K562 (cell line): ENCODE data around the gene UBE2B. TPM values are rescaled to one million over a fixed set of nuclear protein-coding genes. Genes with fewer than 3 reads are reported as not detected.

Experiments
- ATAC-seq: fragments of 200-7000 bp; cut with Tn5 transposase; 3 replicates; pipeline ENCODE4 v1.9.1; 2020; ENCODE audit warnings: moderate library complexity
- BruUV-seq: library from RNA; stranded (reverse); fragments of 400-500 nt; replicated peaks from 2 replicates; lab custom pipeline; 2021; lab: Mats Ljungman, UMichigan
- CTCF ChIA-PET: fragments of 300-600 bp; formaldehyde crosslinking; extraction: SDS; loops from one replicate; lab custom pipeline; 2021; ENCODE audit warnings: low intra/inter-chr PET ratio; lab: Yijun Ruan, JAX
- POLR2A ChIA-PET: fragments of 300-600, 350-650 bp; sonication (Branson Sonifier 250); formaldehyde crosslinking; extraction: SDS; loops from one replicate; lab custom pipeline; 2021; ENCODE audit warnings: antibody characterized with exemption, inconsistent platforms; lab: Yijun Ruan, JAX
- DNase-seq, 4 experiments: peaks; one replicate each; pipeline versions ENCODE4 v3.0.0 to v3.0.0-alpha.2; 2011 to 2018; ENCODE audit warnings: low spot score in 3 of 4, mixed read lengths in 3 of 4; ENCODE audit errors: extremely low read depth in 1 of 4
- FAIRE-seq: peaks from 2 replicates; lab custom pipeline; 2011; peaks lifted over from hg19 to GRCh38; lab: Jason Lieb, UNC
- H2AFZ ChIP-seq: 2 replicates; pipeline ENCODE4 v1.6.0; 2011; ENCODE audit warnings: low read depth, low read length, control low read depth, inconsistent platforms
- H3K27ac ChIP-seq: fragments of 200-600 bp; 3 replicates; pipeline ENCODE4 v1.8.0; 2011; ENCODE audit warnings: low read depth, mild to moderate bottlenecking, control low read depth, inconsistent platforms, low read length, moderate library complexity, mixed read lengths; ENCODE audit errors: extremely low read depth
- H3K27me3 ChIP-seq, 2 experiments: fragments of 300-600 bp in 1 of 2; 2 replicates in 1 of 2; 3 replicates in 1 of 2; pipeline versions ENCODE4 v1.6.0 to v1.8.0; 2011; ENCODE audit warnings: inconsistent platforms in 2 of 2, low read length in 2 of 2, mild to moderate bottlenecking in 1 of 2, mixed read lengths in 1 of 2, moderate library complexity in 1 of 2; ENCODE audit not compliant: control insufficient read depth in 2 of 2, insufficient read depth in 2 of 2
- H3K36me3 ChIP-seq: fragments of 300-600 bp; 3 replicates; pipeline ENCODE4 v1.8.0; 2011; ENCODE audit warnings: mild to moderate bottlenecking, low read length, inconsistent platforms; ENCODE audit not compliant: control insufficient read depth, insufficient read depth
- H3K4me1 ChIP-seq, 2 experiments: fragments of 200-600 bp in 1 of 2; replicated peaks in 1 of 2; 2 replicates in 1 of 2; 3 replicates in 1 of 2; pipeline versions ENCODE4 v1.5.1 to v1.8.0; 2011; ENCODE audit warnings: inconsistent platforms in 2 of 2, low read length in 2 of 2, mild to moderate bottlenecking in 1 of 2, mixed read lengths in 1 of 2, moderate library complexity in 1 of 2; ENCODE audit not compliant: control insufficient read depth in 2 of 2, insufficient read depth in 2 of 2
- H3K4me2 ChIP-seq: 2 replicates; pipeline ENCODE4 v1.6.1; 2011; ENCODE audit warnings: low read length, control low read depth, inconsistent platforms, mixed read lengths; ENCODE audit not compliant: insufficient read depth
- H3K4me3 ChIP-seq: fragments of 200-600 bp; sonication (generic), shearing (Covaris generic); 2 replicates; pipeline ENCODE4 v1.5.1; 2016; ENCODE audit warnings: control low read depth, inconsistent platforms
- H3K79me2 ChIP-seq: fragments of 200-600 bp; 3 replicates; pipeline ENCODE4 v1.8.0; 2011; ENCODE audit warnings: low read length, inconsistent platforms; ENCODE audit not compliant: control insufficient read depth, insufficient read depth
- H3K9ac ChIP-seq, 2 experiments: 2 replicates each; pipeline versions ENCODE4 v1.6.0 to v1.6.1; 2011; ENCODE audit warnings: low read depth in 2 of 2, low read length in 2 of 2, control low read depth in 1 of 2, inconsistent platforms in 1 of 2, mild to moderate bottlenecking in 1 of 2, mixed read lengths in 1 of 2; ENCODE audit not compliant: insufficient read depth in 1 of 2
- H3K9me1 ChIP-seq: one replicate; pipeline ENCODE4 v1.6.0; 2011; ENCODE audit warnings: inconsistent platforms, mild to moderate bottlenecking, low read length, moderate library complexity; ENCODE audit not compliant: control insufficient read depth, insufficient read depth
- H3K9me3 ChIP-seq: replicated peaks from 2 replicates; pipeline ENCODE4 v1.5.1; 2011; ENCODE audit warnings: low read depth, low read length, inconsistent platforms; ENCODE audit not compliant: control insufficient read depth, insufficient read depth
- H4K20me1 ChIP-seq: replicated peaks from 2 replicates; pipeline ENCODE4 v1.6.1; 2011; ENCODE audit warnings: low read length, inconsistent platforms, mixed read lengths; ENCODE audit not compliant: control insufficient read depth, insufficient read depth
- BACH1 ChIP-seq: fragments of 200-800 bp; sonication (Bioruptor generic); IDR thresholded peaks from 2 replicates; pipeline ENCODE4 v1.6.1; 2016; ENCODE audit warnings: missing genetic modification characterization, missing compliant biosample characterization
- FOXK1 ChIP-seq: sonication (generic); formaldehyde crosslinking; IDR thresholded peaks from 2 replicates; pipeline ENCODE4 v1.8.0; 2022; ENCODE audit warnings: missing genetic modification reagents, mild to moderate bottlenecking, borderline replicate concordance
- HDAC3 ChIP-seq: fragments of 450-650 bp; IDR thresholded peaks from 2 replicates; pipeline ENCODE4 v1.6.1; 2018; ENCODE audit warnings: borderline replicate concordance, mild to moderate bottlenecking, moderate library complexity; ENCODE audit not compliant: partially characterized antibody
- NONO ChIP-seq, 2 experiments: fragments of 200-400 bp in 1 of 2; fragments of 450-650 bp in 1 of 2; formaldehyde crosslinking in 1 of 2; IDR thresholded peaks; 2 replicates each; pipeline ENCODE4 v1.6.1; 2017; ENCODE audit warnings: low read depth in 2 of 2, mild to moderate bottlenecking in 2 of 2, moderate library complexity in 2 of 2, low read length in 1 of 2
- POLR2A ChIP-seq: fragments of 450-650 bp; conservative IDR thresholded peaks from 2 replicates; pipeline ENCODE4 v1.6.1; 2016
- POLR2B ChIP-seq: fragments of 450-650 bp; IDR thresholded peaks from 2 replicates; pipeline ENCODE4 v1.6.1; 2018; ENCODE audit warnings: low read depth; ENCODE audit not compliant: partially characterized antibody
- SP2 ChIP-seq: IDR thresholded peaks from 2 replicates; pipeline ENCODE4 v1.6.1; 2011; ENCODE audit warnings: mild to moderate bottlenecking, low read depth, low read length, moderate library complexity; ENCODE audit not compliant: poor library complexity, severe bottlenecking; ENCODE audit errors: extremely low read depth
- SRSF9 ChIP-seq: fragments of 200-400 bp; formaldehyde crosslinking; IDR thresholded peaks from 2 replicates; pipeline ENCODE4 v1.6.1; 2017; ENCODE audit warnings: low read depth, low read length, borderline replicate concordance
- SUPT5H ChIP-seq: fragments of 450-650 bp; IDR thresholded peaks from 2 replicates; pipeline ENCODE4 v1.6.1; 2016
- TCFL5 ChIP-seq: fragments of 250-450 bp; sonication (Bioruptor Pico); conservative IDR thresholded peaks from 2 replicates; pipeline ENCODE4 v1.6.1; 2021; ENCODE audit warnings: mild to moderate bottlenecking, moderate library complexity, matching md5 sums
- TEAD2 ChIP-seq: fragments of 450-650 bp; IDR thresholded peaks from 2 replicates; pipeline ENCODE4 v1.6.1; 2016; ENCODE audit warnings: missing genetic modification characterization, control low read depth, missing compliant biosample characterization
- ZNF134 ChIP-seq: fragments of 250-450 bp; sonication (Bioruptor Pico); conservative IDR thresholded peaks from 2 replicates; pipeline ENCODE4 v1.4.0; 2020
- WGBS: fragments of 100-300 bp; shearing (Covaris generic); methylation state at CpG from one replicate; pipeline ENCODE4 v1.1.6; 2016; ENCODE audit warnings: low coverage, mixed read lengths; ENCODE audit not compliant: insufficient coverage; ENCODE audit errors: missing lambda C conversion rate; 5-methylcytosine and 5-hydroxymethylcytosine counted together
- in situ Hi-C: fragments of 300-500 bp; cut with MboI; formaldehyde crosslinking; loops from 4 replicates; pipeline ENCODE4 v1.15.0; 2018; ENCODE audit warnings: inconsistent platforms, mixed read lengths
- intact Hi-C: fragments of 100-400 bp; cut with micrococcal nuclease; formaldehyde crosslinking; loops from 2 replicates; pipeline ENCODE4 v1.14.2; 2022
- polyA plus RNA-seq, 8 experiments: library from polyadenylated mRNA; depleted of rRNA in 4 of 8; stranded (reverse) in 5 of 8; unstranded in 3 of 8; fragments of >200 nt; fragmentation: Nextera tagmentation in 2 of 8; fragmentation: Illumina TruSeq in 1 of 8; extraction: Ambion mirVana in 2 of 8; extraction: Trizol in 1 of 8; gene quantifications; 2 replicates each; pipeline versions ENCODE4 v1.2.1 to v1.2.3, GENCODE V29; 2011 to 2014; ENCODE audit warnings: inconsistent platforms in 1 of 8, missing spikeins in 1 of 8
- total RNA-seq, 7 experiments: library from RNA; depleted of rRNA in 6 of 7; stranded (reverse); fragments of >200 nt in 6 of 7; fragmentation: Illumina TruSeq in 2 of 7; extraction: Trizol in 2 of 7; gene quantifications; 2 replicates each; pipeline versions ENCODE4 v1.2.1 to v1.2.3, GENCODE V29; 2011 to 2021; ENCODE audit warnings: low replicate concordance in 1 of 7
- TF ChIP-seq, protein P1 (sequence below), 2 experiments: fragments of 450-650 bp; IDR thresholded peaks; 2 replicates each; pipeline ENCODE4 v1.6.1; 2016; ENCODE audit warnings: mild to moderate bottlenecking in 2 of 2, borderline replicate concordance in 1 of 2, low read depth in 1 of 2, moderate library complexity in 1 of 2

Gene UBE2B
- total and polyA plus RNA-seq, 9 of the 15 experiments (the other 6 are each of a cell fraction or from before 2014, with no cell fraction given): 13.1 to 198 (median 75.5) TPM

DNA sequence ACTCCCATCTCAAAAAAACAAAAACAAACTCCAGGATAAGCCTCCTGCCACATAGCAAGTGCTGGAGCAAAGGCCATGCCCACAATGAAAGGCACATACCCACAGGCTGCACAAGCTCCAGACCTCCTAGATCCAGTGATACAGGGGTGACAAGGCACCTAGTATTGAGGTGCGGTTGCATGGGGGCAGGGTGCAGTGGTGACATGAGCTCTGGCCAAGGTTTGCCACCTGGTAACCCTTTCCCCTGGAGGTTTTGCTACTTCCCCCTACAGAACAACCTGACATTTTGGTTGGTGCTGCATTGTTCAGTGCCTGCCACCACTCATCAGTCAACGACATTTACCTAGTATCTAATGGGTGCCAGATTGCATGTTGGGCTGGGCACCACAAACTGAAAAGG lies 25.8 kb downstream of the UBE2B start:
- CTCF ChIA-PET: no interaction called here
- TSS peak; percentile 12 for BruUV-seq

More for the DNA sequence above, 25.8 kb downstream of the UBE2B start:
- no peak overlapping the region for H3K27ac ChIP-seq
- in situ Hi-C loops: no loop called here
- no peak overlapping the region for H3K4me3 ChIP-seq
- intact Hi-C loops: no loop called here
- H3K79me2 ChIP-seq: no peaks in the 10 kb centered on the region
- no peaks in the 10 kb centered on the region for H3K9me3 ChIP-seq
- H3K27me3 ChIP-seq: no peaks in the 10 kb centered on the region
- H3K9me1 ChIP-seq: no peaks in the 10 kb centered on the region
- TF ChIP-seq SRSF9: no peak
- peak; percentile 37 for TF ChIP-seq POLR2B
- TF ChIP-seq, protein P1, sequence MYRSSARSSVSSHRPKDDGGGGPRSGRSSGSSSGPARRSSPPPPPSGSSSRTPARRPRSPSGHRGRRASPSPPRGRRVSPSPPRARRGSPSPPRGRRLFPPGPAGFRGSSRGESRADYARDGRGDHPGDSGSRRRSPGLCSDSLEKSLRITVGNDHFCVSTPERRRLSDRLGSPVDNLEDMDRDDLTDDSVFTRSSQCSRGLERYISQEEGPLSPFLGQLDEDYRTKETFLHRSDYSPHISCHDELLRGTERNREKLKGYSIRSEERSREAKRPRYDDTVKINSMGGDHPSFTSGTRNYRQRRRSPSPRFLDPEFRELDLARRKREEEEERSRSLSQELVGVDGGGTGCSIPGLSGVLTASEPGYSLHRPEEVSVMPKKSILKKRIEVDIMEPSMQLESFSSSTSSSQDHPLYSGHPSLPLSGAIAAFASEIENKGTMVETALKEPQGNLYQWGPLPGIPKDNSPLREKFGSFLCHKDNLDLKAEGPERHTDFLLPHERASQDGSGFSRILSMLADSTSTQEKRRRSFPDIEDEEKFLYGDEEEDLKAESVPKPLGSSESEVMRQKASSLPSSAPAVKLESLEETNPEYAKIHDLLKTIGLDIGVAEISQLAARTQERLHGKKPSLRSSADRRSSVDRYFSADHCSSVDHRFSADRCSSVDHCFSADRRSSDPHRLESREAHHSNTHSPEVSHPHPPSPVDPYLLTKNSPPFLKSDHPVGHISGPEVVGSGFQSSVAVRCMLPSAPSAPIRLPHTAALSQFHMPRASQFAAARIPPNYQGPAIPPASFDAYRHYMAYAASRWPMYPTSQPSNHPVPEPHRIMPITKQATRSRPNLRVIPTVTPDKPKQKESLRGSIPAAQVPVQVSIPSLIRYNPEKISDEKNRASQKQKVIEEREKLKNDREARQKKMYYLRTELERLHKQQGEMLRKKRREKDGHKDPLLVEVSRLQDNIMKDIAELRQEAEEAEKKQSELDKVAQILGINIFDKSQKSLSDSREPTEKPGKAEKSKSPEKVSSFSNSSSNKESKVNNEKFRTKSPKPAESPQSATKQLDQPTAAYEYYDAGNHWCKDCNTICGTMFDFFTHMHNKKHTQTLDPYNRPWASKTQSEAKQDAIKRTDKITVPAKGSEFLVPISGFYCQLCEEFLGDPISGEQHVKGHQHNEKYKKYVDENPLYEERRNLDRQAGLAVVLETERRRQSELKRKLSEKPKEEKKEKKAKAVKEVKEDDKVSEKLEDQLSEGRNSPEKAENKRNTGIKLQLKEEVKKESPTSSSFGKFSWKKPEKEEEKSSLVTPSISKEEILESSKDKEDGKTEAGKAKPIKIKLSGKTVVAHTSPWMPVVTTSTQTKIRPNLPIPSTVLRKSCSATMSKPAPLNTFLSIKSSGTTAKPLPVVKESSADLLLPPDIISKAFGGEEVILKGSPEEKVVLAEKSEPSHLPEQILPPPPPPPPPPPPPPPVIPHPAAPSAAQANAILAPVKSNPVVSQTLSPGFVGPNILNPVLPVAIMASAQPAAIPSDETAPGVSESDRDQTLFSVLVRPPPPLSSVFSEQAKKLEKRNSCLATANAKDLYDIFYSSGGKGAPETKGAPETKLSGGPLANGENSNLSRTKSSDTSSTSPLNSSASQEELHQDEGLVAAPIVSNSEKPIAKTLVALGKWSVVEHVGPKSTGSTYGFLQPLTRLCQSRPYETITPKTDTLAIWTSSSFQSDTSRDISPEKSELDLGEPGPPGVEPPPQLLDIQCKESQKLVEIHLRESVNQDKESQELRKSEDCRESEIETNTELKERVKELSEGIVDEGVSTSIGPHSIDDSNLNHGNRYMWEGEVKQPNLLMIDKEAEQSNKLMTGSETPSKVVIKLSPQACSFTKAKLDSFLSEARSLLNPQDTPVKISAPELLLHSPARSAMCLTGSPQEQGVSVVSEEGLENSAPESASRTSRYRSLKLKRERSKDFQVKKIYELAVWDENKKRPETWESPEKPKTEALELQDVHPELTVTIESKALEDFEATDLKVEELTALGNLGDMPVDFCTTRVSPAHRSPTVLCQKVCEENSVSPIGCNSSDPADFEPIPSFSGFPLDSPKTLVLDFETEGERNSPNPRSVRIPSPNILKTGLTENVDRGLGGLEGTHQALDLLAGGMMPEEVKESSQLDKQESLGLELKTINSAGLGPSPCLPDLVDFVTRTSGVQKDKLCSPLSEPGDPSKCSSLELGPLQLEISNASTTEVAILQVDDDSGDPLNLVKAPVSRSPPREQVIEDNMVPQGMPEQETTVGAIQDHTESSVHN (IDR thresholded peaks at IDR 0.05; ENCODE audit: borderline replicate concordance in 1 of 2, low read depth in 1 of 2): no peak
- no peak for TF ChIP-seq HDAC3
- TF ChIP-seq NONO (IDR thresholded peaks at IDR 0.05; ENCODE audit: low read depth in 2 of 2, low read length in 1 of 2): no peak
- no peak for TF ChIP-seq BACH1
- TF ChIP-seq SUPT5H: peak; percentile 32; the same call in 1 of the 2 replicates
- no peak for TF ChIP-seq FOXK1 (CRISPR knock-in tag)
- no peak for TF ChIP-seq TCFL5 (CRISPR knock-in tag)
- TF ChIP-seq SP2: no peak
- no peak for TF ChIP-seq ZNF134 (CRISPR knock-in tag)
- no peak for TF ChIP-seq TEAD2 (tag)
- peak; percentile 43; the same call in 1 of the 2 replicates for TF ChIP-seq POLR2A
- no peak overlapping the region for H2AFZ ChIP-seq
- FAIRE-seq: no peak
- H3K36me3 ChIP-seq: peaks cover 55% of the 10 kb centered on the region; the same call in 2 of the 3 replicates
- no peaks in the 10 kb centered on the region for H4K20me1 ChIP-seq
- H3K4me1 ChIP-seq: no peaks in the 10 kb centered on the region
- H3K4me2 ChIP-seq: no peak overlapping the region
- no peak overlapping the region for H3K9ac ChIP-seq
- POLR2A ChIA-PET: interaction anchor here (0.6 to 3.5 kb wide), 9 partner anchors 11 to 198 kb away, joined by 3 to 18 read pairs (median 3); partner anchors contain the start of gene CDKN2AIPNL
- DNase-seq: no peak
- ATAC-seq: no peak; the same call in 2 of the 3 replicates
- WGBS: 74% methylated on average over 2 of the region's 2 CpGs
